ENCODE measurements around the gene SLC30A3.

GRCh38 chr2:27221166-27221565 lies 41.7 kb downstream of the SLC30A3 start:
- no peak for TF ChIP-seq CTCF (IDR thresholded peaks at IDR 0.05)
- no peak for TF ChIP-seq POLR2A (IDR thresholded peaks at IDR 0.05)
- TF ChIP-seq EP300 (IDR thresholded peaks at IDR 0.05): no peak

Measured in tibial nerve (tissue), 4 donors.